ENCODE measurements around the gene HK1.

HK1 gene

DNA sequence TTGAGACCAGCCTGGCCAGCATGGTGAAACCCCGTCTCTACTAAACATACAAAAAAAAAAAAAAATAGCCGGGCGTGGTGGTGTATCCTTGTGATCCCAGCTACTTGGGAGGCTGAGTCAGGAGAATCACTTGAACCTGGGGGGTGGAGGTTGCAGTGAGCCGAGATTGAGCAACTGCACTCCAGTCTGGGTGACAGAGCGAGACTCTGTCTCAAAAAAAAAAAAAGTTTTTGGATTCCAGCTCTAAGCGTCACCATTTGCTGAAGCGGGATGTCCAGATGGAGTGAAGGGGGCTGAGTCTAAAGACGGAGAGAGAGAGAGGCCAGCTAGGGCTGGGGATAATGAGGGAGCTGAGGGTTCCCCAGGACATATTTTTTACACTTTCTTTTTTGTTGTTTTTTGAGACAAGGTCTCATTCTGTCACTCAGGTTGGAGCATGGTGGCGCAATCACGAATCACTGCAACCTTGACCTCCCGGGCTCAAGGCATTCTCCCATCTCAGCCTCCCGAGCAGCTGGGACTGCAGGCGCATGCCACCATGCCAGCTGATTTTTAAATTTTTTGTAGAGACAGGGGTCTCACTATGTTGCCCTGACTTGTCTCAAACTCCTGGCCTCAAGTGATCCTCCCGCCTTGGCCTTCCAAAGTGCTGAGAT is 9.4 kb upstream of the HK1 start:
- no peak for DNase-seq (ENCODE audit: low read depth)
- TF ChIP-seq, protein P1, sequence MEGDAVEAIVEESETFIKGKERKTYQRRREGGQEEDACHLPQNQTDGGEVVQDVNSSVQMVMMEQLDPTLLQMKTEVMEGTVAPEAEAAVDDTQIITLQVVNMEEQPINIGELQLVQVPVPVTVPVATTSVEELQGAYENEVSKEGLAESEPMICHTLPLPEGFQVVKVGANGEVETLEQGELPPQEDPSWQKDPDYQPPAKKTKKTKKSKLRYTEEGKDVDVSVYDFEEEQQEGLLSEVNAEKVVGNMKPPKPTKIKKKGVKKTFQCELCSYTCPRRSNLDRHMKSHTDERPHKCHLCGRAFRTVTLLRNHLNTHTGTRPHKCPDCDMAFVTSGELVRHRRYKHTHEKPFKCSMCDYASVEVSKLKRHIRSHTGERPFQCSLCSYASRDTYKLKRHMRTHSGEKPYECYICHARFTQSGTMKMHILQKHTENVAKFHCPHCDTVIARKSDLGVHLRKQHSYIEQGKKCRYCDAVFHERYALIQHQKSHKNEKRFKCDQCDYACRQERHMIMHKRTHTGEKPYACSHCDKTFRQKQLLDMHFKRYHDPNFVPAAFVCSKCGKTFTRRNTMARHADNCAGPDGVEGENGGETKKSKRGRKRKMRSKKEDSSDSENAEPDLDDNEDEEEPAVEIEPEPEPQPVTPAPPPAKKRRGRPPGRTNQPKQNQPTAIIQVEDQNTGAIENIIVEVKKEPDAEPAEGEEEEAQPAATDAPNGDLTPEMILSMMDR (IDR thresholded peaks at IDR 0.05; ENCODE audit: control insufficient read depth, extremely low read depth, insufficient read depth), result no peak
- no peak overlapping the region for H3K4me3 ChIP-seq (ENCODE audit: low read depth, low read length)

DNA sequence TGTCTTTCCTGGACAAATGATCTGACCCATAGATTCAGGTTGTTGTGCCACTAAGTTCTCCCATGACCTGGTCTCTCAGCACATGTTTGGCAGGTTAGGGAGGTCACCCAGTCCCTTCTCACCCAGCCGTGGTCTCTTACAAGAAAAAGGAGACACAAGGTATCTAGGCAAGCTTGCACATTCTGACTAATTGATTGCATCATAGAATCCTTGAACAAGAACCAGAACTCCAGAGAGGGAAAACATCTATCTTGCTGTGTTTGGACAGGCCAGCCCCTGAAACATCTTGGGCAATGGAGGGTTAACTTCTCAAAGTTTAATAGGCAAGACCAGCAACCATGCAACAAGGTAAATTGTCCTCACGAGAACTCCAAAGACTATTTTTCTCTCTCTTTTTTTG is 8.5 kb upstream of the HK1 start:
- no peak overlapping the region for H3K4me3 ChIP-seq (ENCODE audit: low read depth, low read length)
- TF ChIP-seq, protein P1 (IDR thresholded peaks at IDR 0.05; ENCODE audit: control insufficient read depth, extremely low read depth, insufficient read depth), result no peak
- DNase-seq (ENCODE audit: low read depth), result no peak

DNA sequence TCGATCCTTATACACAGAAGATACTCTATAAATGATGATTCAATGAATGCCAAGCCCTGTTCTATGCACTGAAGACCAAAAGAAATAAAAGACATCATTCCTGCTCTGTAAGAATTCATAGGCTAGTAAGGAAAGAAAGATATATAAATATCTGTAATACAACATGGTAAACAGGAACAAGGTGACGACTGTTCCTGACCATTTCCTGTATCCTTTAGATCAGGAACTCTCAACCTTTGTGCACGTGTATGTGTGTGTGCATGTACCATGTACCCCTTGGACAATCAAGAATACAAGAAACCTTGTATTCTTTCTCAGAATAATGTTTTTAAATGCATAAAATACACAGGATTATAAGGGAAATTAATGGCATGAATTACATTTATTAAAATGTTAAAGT is 7.3 kb upstream of the HK1 start:
- TF ChIP-seq, protein P1 (IDR thresholded peaks at IDR 0.05; ENCODE audit: control insufficient read depth, extremely low read depth, insufficient read depth), result no peak
- H3K4me3 ChIP-seq (ENCODE audit: low read depth, low read length), result no peak overlapping the region
- no peak for DNase-seq (ENCODE audit: low read depth)

DNA sequence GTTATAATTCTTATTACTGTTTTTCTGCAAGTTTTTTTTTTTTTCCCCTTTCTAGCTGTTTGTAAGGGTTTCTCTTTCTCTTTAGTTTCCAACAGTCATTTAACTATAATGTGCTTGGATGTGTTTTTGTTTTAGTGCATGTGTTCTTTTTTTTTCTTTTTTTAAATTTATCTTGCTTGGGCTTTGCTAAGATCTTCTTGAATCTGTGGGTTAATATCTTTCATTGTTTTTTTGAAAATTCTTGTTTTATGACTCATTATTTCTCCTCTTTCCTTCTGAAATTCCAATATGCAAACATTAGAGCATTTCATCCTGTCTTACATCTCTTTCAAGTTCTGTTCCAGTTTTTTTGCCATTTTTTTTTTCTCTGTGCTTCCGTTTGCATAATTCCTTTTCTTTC is 5.7 kb upstream of the HK1 start:
- H3K4me3 ChIP-seq (ENCODE audit: low read depth, low read length), result no peak overlapping the region
- DNase-seq (ENCODE audit: low read depth), result no peak
- TF ChIP-seq, protein P1 (IDR thresholded peaks at IDR 0.05; ENCODE audit: control insufficient read depth, extremely low read depth, insufficient read depth), result no peak

DNA sequence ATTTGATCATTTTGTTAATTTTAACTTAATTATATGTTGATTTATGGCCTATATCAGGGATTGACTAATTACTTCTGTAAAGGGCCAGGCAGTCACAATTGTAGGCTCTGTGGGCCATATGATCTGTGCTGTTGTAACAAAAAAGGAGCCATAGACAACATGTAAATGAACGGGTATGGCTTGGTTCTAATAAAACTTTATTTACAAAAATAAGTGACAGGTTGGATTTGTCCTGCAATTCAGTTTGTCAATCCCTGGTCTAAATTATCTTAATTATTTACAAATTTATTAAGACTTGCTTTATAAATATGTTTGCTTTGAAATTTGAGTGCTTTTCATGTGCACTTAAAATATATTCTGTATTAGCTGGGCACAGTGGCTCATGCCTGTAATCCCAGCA is 2.9 kb upstream of the HK1 start:
- no peak overlapping the region for H3K4me3 ChIP-seq (ENCODE audit: low read depth, low read length)
- TF ChIP-seq, protein P1 (IDR thresholded peaks at IDR 0.05; ENCODE audit: control insufficient read depth, extremely low read depth, insufficient read depth), result no peak

DNA sequence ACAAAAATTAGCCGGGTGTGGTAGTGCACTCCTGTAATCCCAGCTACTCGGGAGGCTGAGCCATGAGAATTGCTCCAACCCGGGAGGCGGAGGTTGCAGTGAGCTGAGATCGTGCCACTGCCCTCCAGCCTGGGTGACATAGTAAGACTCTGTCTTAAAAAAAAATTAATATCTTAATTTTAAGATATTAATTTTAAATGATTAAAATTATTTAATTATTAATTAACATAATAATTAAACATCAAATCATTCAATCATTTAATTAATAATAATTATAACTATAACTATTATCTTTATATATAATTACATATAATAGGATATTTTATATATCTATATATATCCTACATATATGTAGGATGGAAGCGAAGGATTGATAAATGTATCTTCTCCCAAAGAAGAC is 1.8 kb upstream of the HK1 start:
- DNase-seq (ENCODE audit: low read depth), result no peak
- TF ChIP-seq, protein P1 (IDR thresholded peaks at IDR 0.05; ENCODE audit: control insufficient read depth, extremely low read depth, insufficient read depth), result no peak
- no peak overlapping the region for H3K4me3 ChIP-seq (ENCODE audit: low read depth, low read length)

More for the DNA sequence above, 2.9 kb upstream of the HK1 start:
- DNase-seq (ENCODE audit: low read depth), result no peak

DNA sequence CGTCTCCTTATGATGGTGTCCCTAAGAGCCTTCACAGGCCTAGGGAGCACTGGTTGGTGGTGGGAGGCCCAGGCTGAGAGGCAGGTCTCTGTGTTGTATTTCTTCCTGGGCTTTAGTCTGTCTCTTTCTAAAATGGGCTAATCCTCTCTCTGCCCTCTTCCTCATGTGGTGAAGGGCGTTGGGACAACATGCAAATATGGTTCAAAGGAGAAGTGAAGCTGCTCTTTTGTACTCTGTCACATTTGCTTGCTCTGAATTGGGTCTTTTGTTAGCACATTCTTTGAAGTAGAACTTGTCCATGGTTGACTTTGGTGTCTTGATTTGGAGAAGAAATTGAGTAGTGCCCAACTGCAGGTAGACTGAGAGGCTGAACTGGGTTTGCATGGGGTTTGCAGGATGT is 814 bp downstream of the HK1 start:
- TF ChIP-seq, protein P1 (IDR thresholded peaks at IDR 0.05; ENCODE audit: control insufficient read depth, extremely low read depth, insufficient read depth), result no peak
- H3K4me3 ChIP-seq (ENCODE audit: low read depth, low read length), result no peak overlapping the region
- DNase-seq (ENCODE audit: low read depth), result no peak
